Activated naive CD8-positive, alpha-beta T cell treated with anti-CD3 and anti-CD28 coated beads, Interleukin-2, amount 50 U/mL, for 16 hours (primary cell): Measurements from ENCODE around the gene CTNNA3.

Experiments used
- DNase-seq: peaks from one replicate; pipeline ENCODE4 v3.0.0-alpha.2; 2020; ENCODE audit warnings: low read depth, low spot score

Gene CTNNA3

DNA sequence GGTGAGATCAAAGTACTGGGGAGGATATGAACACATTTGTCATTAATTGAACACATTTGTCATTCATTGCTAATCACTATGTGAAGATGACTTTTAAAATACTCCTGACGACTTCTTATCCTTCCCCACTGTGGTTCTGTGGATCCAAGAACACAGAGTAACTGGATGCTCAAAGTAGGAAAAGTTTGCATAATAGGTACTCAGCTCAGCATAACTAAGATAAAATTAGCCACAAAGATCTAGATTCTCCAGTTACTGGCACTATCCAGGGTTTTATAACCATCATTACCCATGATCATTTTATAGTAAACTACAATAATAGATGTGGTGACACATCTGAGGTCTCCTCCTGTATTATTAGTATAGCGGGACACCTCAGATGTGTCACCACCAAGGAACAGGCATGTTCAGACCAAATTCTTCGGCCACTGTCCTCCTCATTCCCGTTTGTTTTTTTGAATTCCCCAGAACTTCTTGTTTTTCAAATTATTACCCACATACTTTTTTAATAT, 933.7 kb downstream of the CTNNA3 start:
- no peak for DNase-seq

DNA sequence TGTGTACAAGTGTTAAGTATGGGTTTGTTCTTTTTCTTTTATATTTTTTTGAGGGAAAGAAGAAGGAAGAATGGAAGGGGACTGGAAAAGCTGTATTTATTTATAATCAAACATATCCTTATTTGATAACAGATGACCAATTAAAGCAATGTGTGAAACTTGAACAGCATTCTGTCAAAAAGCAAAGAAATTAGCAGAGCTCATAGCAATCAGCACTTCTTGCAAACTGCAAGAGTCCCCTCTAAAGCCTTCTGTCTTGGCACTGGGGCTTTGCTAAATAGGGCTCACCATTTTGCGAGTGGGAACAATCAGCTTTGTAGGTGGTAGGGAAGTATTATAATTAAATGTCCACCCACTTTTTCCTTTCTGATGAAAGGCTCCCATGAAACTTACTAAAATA, 935.1 kb downstream of the CTNNA3 start:
- no peak for DNase-seq

DNA sequence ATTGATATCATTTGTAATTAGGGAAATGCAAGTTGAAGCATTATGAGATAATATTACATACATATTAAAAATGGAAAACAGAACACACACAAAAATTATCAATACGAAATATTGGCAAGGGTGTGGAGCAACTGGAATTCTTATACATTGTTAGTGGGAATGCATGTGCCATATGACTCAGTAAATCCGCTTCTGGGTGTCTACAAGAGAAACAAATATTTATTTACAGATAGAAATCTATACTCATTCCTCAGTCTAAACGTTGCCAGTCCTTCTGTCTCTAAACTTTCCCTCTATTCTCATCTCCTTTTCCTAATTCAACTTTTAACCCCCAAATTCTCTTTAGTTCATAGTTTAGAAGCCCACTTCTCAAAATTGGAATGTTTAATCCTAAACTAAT, 940.5 kb downstream of the CTNNA3 start:
- no peak for DNase-seq

DNA sequence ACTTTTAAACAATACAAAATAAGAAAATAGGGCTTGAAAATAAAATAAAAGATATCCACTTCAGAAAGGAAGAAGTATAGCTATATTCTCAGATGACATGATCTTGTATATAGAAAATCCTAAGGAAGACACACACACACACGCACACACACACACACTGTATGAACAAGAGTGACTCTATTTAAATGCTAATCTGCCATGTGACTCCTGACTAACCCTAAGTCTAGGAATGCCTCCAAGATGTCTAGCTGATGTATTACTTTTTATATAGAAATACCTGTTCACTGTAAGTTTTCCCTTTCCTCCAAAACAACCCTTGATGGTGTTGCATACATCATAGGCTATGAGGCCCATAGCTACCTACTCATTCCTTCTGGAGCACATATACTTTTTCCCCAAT, 943.3 kb downstream of the CTNNA3 start:
- no peak for DNase-seq

DNA sequence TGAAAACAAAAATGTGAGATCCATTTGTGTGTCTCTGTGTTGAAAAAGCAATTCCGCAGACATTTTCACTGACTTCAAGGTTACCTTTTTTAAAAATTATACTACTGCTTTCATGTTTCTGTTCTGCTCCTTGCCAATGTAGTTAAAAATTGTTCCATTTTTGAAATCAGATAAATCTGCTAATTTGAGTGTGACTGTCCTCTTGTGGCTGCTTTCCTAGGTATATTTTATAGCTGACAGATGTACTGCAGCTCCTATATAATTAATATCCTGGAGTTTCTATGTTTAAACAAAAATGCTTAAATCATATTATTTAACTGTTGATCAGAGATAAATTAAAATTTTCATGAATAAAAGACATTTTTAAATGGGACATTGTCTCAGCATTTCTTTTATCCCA, 947.8 kb downstream of the CTNNA3 start:
- DNase-seq, result no peak

DNA sequence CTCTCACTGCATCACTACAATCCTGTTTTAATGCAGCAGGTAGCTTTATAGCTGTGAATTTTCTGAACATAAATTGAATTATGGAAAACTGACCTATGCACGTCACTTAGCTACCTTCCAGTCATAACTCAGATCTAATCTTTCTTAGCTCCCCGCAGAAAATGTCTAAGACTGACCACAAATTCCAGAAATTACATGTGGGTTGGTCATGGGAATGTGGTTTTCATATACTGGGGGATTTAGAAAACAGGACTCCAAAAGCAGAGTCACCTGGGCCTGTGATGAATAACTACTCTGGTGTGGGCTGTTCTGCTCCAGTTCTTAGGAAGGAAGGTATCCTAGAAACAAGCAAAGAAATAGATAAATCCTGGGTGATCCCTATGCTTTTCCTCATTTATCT, 948.5 kb downstream of the CTNNA3 start:
- DNase-seq, result no peak

DNA sequence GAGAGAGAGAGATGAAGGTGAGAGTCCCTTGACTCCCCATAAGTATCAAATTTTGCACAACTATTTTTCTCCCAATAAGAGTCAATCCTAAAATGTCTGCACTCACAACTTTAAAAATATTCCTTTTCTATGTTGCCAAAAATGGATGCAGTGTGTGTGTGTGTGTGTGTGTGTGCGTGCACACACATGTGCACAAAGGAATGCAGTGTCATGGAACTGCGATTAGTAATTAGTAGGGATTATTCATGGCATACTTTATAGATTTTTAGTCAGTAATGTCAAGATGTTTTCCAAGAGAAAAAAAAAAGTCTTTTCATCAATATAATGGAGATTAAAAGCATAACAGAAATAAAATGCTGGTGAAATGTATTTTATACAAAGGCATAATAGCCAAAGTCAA, 949.3 kb downstream of the CTNNA3 start:
- DNase-seq, result no peak

DNA sequence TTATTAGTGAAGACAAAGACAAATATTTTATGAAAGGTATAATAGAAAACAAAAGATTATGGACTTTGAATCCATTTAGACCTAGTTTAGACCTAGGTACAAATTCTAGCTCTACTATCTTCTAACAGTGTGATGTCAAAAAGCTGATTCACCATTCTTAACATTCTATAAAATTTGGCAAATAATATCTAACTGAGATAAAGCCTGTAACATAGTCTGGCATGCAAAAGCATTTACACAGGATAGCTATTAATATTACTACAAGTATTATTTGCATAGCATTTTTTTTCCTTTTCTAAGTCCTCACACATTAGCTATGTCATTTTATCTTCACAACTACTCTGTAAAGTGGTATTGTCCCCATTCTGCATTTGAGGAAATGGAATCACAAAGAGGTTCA, 949.7 kb downstream of the CTNNA3 start:
- DNase-seq, result no peak

DNA sequence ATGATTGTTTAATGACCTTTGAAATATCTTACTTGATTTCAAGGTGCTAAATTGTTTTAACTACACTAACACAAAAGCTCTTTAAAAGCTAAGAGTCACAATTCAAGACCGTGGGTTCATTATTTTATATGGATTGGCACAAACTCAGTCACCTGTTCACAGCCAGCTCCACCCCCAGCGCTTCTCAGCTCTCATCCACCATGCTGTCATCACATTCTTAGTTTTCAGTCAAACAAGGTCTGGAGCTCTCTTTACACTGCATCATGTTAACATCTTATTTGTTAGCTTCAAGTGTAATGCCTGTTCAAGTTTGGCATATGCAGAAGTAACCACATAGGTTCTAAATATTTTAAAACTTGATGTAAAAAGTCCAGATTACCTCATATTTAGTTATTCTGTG, 951.1 kb downstream of the CTNNA3 start:
- no peak for DNase-seq

DNA sequence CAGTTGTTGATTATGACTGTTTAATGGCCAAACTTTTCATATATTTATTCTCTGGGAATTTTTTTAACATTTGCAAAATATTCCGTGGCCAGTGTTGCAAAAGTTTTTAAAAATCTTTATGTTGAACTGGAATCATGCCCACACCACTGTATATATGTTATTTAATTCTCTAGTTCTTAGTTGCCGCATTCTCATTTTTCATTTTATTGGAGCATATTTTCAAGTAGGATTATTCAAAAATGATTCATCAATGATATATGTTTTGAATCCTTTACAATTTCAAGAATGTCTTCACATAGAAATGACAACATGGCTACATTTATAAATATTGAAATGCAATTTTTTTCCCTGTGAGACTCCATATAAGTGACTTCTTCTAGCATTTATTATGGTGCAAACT, 958.8 kb downstream of the CTNNA3 start:
- DNase-seq, result no peak

DNA sequence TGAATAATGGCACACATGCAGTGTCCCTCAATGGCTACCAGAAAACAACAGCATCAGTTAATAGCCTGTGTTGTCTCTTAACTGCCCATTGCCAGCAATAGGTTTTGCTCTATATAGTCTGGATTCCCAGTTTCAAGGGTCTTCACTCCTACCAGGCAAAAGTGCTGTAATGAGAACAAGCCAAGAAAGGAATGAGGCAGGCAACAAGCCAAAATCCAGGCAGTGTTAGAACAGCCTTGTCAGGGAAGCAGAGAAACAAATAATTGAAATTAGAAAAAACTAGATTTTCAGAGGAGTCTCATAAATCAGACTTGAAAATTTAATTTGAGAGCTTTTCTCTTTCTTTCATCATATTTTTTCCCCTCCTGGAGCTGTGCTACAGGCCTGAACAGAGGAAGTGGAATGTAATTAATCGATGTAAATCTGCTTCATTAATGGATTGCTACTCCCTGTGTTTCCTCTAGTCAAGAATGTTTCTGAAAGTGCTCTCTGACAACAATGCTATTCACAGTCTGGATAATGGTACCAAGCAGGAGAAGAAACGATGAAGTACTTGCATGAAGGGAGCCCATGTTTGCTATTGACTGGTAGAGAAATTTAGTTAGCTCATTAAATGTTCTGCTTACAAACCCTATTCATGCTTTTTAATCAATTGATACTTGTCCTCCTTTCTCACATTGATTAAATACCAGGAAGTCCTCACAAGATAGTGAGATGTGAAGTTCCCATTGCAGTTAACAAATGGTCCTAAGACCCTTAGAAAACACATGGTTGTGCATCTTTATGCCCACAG, 972.2 kb downstream of the CTNNA3 start:
- no peak for DNase-seq

DNA sequence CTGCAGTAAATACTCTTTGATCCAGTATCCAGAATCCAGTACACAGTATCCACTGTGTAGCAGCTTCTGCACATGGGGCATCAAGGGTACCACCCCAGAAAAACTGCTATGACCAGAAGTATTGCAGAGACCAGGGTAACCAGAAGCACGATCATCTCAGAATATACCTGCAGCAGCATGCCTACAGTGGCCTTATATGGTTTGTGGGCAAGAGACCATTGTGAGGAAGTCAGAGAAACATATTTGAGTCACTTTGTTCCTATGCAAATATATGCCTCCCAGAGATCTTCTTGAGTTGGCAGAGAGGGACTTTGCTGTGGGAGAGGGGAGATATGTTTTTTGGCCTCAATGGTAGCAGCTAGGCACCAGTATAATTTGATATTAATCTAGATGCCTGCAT, 976.5 kb downstream of the CTNNA3 start:
- DNase-seq, result no peak

DNA sequence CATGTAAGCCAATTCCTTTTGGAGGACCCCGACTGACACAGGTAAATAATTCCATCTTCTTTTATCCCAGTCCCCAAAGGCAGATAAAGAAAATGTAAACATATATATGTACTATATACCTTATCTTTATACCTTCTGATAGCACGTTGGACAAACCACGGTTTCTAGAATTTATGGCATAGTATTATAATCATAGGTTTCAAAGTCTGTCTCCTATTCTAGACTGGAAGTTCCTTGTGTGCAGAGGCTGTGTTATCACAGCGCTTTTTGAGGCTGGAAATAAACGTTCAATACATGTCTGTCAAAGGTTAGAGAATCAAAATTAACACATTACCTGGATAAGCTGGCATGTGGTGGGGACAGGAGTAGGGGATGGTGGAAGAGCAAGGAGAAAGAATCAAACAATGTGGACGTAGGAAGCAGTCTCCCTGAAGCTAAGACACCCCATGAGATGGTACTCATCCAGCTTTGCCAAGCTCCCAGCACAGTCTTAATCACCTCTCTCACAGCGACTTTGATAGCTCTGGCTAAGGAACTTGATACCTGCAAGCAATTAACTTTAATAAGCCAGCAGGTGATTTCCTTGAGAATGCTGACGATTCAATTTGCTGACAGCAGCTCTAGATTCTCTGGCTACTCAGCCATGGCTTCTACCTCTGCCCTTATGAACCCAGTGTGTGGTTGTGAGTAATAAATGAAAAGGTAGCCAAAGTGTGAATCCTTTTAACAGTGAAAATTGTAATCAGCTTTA, 978.6 kb downstream of the CTNNA3 start:
- no peak for DNase-seq

DNA sequence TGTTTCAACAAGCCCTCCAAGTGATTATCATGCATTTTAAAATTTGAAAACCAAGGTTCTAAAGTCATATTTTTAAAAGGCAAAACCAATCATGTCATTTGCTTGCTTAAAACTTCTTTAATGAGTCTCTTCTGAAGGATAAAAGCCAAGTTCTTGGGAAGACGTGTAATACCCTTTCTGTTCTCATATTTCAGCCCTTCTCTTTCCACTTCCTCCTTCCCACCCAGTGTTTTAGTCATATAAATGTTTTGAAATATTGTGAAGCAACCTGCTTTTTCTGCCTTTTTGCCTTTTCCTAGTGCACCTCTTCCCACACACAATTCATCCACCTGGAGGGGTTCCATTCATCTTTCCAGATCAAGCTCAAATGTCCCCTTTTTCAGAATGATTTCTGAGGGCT, 981.3 kb downstream of the CTNNA3 start:
- no peak for DNase-seq

DNA sequence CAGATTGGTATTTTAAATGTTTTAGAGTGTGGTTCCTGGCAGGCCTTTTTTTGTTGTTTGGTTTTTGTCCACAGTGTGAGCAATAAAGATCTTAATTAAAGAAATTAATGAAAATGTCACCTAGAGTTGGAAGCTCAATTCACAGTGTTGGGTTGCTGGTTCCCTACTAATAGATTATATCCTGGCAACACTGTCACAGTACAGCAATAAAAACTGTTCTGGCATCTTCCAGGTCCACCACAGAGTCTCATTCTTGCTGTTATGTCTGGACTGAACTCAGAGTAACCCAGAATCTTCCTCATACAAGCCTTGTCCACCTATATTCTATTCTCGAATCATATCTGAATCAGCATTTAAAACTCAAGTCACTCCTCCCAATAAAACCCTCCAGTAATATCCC, 982.6 kb downstream of the CTNNA3 start:
- no peak for DNase-seq

DNA sequence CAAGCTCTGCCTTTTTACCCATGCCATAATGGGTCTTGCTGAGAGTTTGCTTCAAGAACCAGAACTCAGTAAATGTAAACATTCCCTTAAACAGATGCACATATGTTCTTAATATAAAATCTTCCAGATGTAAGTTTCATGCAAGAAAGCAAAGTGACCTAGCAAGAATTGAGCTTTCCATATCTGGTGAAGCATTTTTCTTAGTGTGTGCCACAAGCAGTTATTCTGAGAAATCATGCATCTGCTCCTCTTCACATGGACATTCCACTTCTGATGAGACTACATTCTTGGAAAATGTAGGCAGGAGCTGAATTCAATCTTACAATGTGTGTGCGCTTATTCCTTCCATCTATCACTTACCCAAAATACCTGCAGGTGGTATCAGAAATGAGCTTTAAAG, 997.9 kb downstream of the CTNNA3 start:
- DNase-seq, result no peak

DNA sequence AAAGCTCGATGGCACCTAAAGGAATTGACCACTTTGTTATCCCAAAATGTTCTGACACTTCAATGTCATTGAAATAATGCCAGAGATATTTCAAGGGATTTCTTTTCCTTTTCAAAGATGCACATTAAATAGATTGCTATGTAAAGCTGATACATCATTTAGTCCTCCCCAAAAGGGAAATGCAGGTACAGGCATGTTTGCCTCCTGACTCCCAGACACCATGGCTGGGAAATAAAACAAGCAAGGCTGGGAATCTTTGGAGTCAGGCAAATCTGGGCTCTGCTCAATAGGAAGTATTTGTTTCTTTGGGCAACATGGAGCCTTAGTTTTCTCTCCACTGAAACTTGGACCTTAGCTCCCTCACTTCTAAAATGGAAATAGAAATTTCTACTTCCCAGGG, 1000.9 kb downstream of the CTNNA3 start:
- no peak for DNase-seq

DNA sequence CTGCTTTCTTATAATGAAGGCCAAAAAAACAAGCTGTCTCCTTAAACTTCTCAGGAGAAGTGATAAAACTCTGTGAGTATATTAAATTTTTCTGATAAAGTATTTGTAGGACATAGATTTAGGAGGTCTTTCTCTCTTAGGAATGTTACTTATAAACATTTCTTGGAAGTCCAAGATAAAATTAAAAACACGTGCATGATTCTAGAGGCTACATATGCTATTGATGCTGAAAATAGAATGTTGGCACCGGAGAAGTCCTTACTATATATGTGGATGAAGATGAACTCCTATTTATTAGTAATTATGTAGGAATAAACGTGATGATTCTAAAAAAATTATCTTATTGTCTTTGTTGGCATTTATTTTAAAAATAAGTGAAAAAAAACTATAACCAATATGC, 1011.4 kb downstream of the CTNNA3 start:
- DNase-seq, result no peak

DNA sequence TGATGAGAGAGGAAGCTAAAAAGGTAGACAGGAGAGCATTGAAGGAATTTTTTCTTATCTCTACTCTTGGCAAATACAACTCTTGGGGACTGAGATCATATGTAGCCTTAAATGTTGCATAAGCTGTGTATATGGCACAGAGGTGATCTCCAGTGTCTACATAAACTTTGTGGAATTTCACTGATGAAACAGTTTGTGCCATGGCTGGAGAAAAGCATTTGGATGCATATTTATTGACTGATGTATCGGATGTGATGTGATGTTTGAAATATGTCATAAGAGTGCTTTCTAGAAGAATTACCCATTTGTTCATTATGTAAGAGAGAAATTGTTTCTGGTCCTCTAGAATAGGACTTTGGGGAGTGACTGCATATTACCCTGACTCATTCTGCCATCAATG, 1015.1 kb downstream of the CTNNA3 start:
- DNase-seq, result no peak

DNA sequence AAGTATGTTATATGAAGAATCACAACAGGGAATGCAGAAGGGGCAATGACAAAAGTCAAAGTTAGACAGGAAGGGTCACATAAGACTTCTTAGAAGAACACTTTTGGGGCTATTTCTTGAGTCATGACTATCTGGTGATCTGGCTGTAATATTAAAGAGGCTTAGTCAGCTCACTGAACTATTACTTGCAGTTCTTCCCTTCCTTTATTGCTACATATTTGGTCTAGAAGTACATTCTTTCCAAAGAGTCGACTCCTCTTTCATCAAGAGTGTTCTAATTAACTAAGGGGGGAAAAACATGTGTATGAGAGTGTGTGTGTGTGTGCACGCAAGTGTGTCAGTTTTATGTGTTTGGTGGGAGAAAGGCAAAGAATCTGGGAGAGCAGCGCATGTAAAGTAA, 1017.5 kb downstream of the CTNNA3 start:
- DNase-seq, result no peak

DNA sequence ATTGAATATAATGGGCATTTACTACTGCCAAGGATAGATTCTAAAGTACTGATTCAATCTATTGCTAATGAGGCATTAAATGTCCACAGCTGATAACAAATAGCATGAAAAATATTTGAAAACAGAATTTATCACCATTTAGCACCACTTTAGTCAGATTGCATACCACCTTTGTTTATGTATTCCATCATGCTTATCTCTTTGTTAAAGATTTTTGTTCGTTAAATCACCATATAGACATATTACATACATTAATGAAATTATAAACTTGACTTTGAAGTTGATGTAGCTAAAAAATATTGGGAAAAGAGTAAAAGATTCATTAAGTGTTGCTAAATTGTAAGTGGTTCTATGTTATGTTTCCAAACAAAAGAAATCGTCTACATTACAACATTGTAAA, 1022.9 kb downstream of the CTNNA3 start:
- DNase-seq, result no peak

DNA sequence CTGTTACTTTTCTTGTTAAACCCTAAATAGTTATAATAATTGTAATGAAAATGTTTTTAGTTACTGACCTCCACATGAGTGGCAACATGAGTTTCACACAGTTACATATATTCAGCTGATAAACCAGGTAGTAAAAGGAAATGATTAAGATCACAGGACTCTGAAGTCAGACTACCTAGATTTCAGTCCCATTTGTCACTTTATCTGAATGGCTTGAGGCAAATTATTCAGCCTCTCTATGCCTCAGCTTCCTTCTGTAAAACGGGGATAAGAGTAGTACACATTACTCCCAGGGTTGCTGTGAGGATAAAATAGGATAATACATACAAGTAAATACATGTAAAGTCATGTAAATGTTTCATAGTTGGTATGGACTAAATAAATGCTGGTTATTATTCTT, 1024.4 kb downstream of the CTNNA3 start:
- DNase-seq, result no peak

DNA sequence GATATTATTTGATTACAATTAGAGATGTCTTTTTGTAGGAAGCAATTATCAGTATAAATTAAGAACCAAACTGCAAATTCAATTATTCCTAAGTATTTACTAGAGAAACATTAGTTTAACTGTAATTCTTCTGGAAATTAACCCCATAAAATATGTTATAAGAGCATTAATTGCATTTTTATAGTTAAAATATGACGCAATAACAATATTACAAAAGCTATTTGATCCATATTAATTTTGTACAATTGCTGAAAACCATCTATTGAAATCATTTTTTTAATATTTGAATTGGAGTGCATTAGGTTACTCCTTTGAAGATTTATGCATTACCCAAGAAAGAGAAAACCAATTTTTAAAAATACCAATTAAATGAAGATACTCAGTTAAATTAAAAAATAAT, 1024.9 kb downstream of the CTNNA3 start:
- no peak for DNase-seq
